Parathyroid adenoma (tissue), 2 donors: ENCODE measurements around the gene AGPAT2.
A peak's percentile ranks its signal among the peaks of the same experiment; 100 is the strongest.
"Not testable (repeated sequence)": the region's sequence is repeated elsewhere in the genome, so short reads cannot be mapped to it uniquely, and the experiment has no call there.

Experiments used
- H2AFZ ChIP-seq: fragments of 300-600 bp; sonication (generic); one replicate; pipeline ENCODE4 v1.7.0; 2017; ENCODE audit warnings: antibody characterized with exemption, mild to moderate bottlenecking
- H3K27ac ChIP-seq: fragments of 300-600 bp; sonication (generic); one replicate; pipeline ENCODE4 v1.7.0; 2017
- H3K27me3 ChIP-seq: fragments of 300-600 bp; sonication (generic); one replicate; pipeline ENCODE4 v1.7.0; 2017; ENCODE audit warnings: low read length; ENCODE audit not compliant: control insufficient read depth, insufficient read depth
- H3K36me3 ChIP-seq: fragments of 300-600 bp; sonication (generic); one replicate; pipeline ENCODE4 v1.7.0; 2017; ENCODE audit warnings: low read length; ENCODE audit not compliant: control insufficient read depth, insufficient read depth
- H3K4me1 ChIP-seq: fragments of 300-600 bp; sonication (generic); one replicate; pipeline ENCODE4 v1.7.0; 2017; ENCODE audit warnings: control low read depth
- H3K4me2 ChIP-seq: fragments of 300-600 bp; sonication (generic); one replicate; pipeline ENCODE4 v1.7.0; 2017; ENCODE audit warnings: low read length
- H3K4me3 ChIP-seq: fragments of 300-600 bp; sonication (generic); one replicate; pipeline ENCODE4 v1.7.0; 2017; ENCODE audit warnings: low read depth, low read length
- H3K79me2 ChIP-seq: fragments of 300-600 bp; sonication (generic); one replicate; pipeline ENCODE4 v1.7.0; 2017; ENCODE audit warnings: control low read depth
- H3K9ac ChIP-seq: fragments of 300-600 bp; sonication (generic); one replicate; pipeline ENCODE4 v1.7.0; 2017; ENCODE audit warnings: mild to moderate bottlenecking
- H3K9me3 ChIP-seq: fragments of 300-600 bp; sonication (generic); one replicate; pipeline ENCODE4 v1.7.0; 2017; ENCODE audit warnings: low read length; ENCODE audit not compliant: control insufficient read depth
- TF ChIP-seq, protein P1 (sequence below): fragments of 300-600 bp; sonication (generic); IDR thresholded peaks from one replicate; pipeline ENCODE4 v1.7.0; 2017; ENCODE audit warnings: antibody characterized with exemption, mild to moderate bottlenecking
- donor health status: primary hyperparathyroidism.

AGPAT2 gene

GRCh38 chr9:136713550-136713949 lies 26.3 kb upstream of the AGPAT2 start:
- TF ChIP-seq, protein P1, sequence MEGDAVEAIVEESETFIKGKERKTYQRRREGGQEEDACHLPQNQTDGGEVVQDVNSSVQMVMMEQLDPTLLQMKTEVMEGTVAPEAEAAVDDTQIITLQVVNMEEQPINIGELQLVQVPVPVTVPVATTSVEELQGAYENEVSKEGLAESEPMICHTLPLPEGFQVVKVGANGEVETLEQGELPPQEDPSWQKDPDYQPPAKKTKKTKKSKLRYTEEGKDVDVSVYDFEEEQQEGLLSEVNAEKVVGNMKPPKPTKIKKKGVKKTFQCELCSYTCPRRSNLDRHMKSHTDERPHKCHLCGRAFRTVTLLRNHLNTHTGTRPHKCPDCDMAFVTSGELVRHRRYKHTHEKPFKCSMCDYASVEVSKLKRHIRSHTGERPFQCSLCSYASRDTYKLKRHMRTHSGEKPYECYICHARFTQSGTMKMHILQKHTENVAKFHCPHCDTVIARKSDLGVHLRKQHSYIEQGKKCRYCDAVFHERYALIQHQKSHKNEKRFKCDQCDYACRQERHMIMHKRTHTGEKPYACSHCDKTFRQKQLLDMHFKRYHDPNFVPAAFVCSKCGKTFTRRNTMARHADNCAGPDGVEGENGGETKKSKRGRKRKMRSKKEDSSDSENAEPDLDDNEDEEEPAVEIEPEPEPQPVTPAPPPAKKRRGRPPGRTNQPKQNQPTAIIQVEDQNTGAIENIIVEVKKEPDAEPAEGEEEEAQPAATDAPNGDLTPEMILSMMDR = no peak
- peak overlapping the region; percentile 71 for H3K4me3 ChIP-seq
- H3K27me3 ChIP-seq = no peaks in the 10 kb centered on the region
- H3K27ac ChIP-seq = peak overlapping the region; percentile 19
- no peak overlapping the region for H2AFZ ChIP-seq
- H3K4me2 ChIP-seq = peak overlapping the region; percentile 87
- no peaks in the 10 kb centered on the region for H3K9me3 ChIP-seq
- H3K36me3 ChIP-seq = no peaks in the 10 kb centered on the region
- H3K79me2 ChIP-seq = no peaks in the 10 kb centered on the region
- H3K9ac ChIP-seq = no peak overlapping the region
- H3K4me1 ChIP-seq = no peaks in the 10 kb centered on the region

- Histone ChIP-seq H3K36me3 (no peaks in the 10 kb centered on the region), H3K4me3 (peak overlapping the region; percentile 71), H3K79me2 (no peaks in the 10 kb centered on the region), H3K27me3 (no peaks in the 10 kb centered on the region), H3K9ac (no peak overlapping the region), H3K27ac (peak overlapping the region; percentile 19), H3K4me2 (peak overlapping the region; percentile 87), H3K4me1 (no peaks in the 10 kb centered on the region), H2AFZ (peak overlapping the region; percentile 69), H3K9me3 (no peaks in the 10 kb centered on the region)
- TF ChIP-seq, protein P1 = no peak
Measured at GRCh38 chr9:136712690-136713544, 25.7 kb upstream of the AGPAT2 start.

GRCh38 chr9:136711751-136712689 lies 24.8 kb upstream of the AGPAT2 start, which contains the start of gene DIPK1B:
DIPK1B (plus strand) TSS chr9:136712572; CDS start chr9:136712666, 94 bp downstream.
- H3K9me3 ChIP-seq = no peaks in the 10 kb centered on the region
- no peaks in the 10 kb centered on the region for H3K4me1 ChIP-seq
- no peaks in the 10 kb centered on the region for H3K27me3 ChIP-seq
- peak within 1 kb of the TSS; percentile 19 for H3K27ac ChIP-seq
- no peak within 1 kb of the TSS for H3K9ac ChIP-seq
- no peaks in the 10 kb centered on the region for H3K36me3 ChIP-seq
- H3K4me3 ChIP-seq = peak within 1 kb of the TSS; percentile 71
- peak within 1 kb of the TSS; percentile 72 for H2AFZ ChIP-seq
- no peaks in the 10 kb centered on the region for H3K79me2 ChIP-seq
- H3K4me2 ChIP-seq = peak within 1 kb of the TSS; percentile 87
- TF ChIP-seq, protein P1 = no peak

GRCh38 chr9:136711219-136711648 lies 24.0 kb upstream of the AGPAT2 start:
- Histone ChIP-seq H3K4me3 (peak overlapping the region; percentile 14), H3K4me2 (peak overlapping the region; percentile 75)
- H3K79me2 ChIP-seq, H2AFZ ChIP-seq, H3K27ac ChIP-seq, H3K4me1 ChIP-seq, H3K36me3 ChIP-seq, H3K9ac ChIP-seq, H3K27me3 ChIP-seq, H3K9me3 ChIP-seq: not testable (repeated sequence)

- Histone ChIP-seq H3K4me2 (no peak overlapping the region), H3K79me2 (no peaks in the 10 kb centered on the region), H3K4me1 (no peaks in the 10 kb centered on the region), H3K27me3 (no peaks in the 10 kb centered on the region), H3K36me3 (no peaks in the 10 kb centered on the region), H3K27ac (no peak overlapping the region), H3K9ac (no peak overlapping the region), H3K4me3 (no peak overlapping the region), H2AFZ (no peak overlapping the region), H3K9me3 (no peaks in the 10 kb centered on the region)
- TF ChIP-seq, protein P1 = no peak
Measured at GRCh38 chr9:136710543-136710942, 23.3 kb upstream of the AGPAT2 start.
